NCI-H748 (cell line): Measurements from ENCODE around the gene GID4.

Experiments used
- DNase-seq: peaks from one replicate; lab custom pipeline; 2025; ENCODE audit not compliant: unreplicated experiment; lab: John Stamatoyannopoulos, UW

GID4 gene

GRCh38 chr17:18016426-18016825 lies 22.8 kb upstream of the GID4 start:
- DNase-seq: no peak

- DNase-seq: no peak
Measured at GRCh38 chr17:18017958-18018357, 21.2 kb upstream of the GID4 start.

GRCh38 chr17:18018411-18018921 lies 20.7 kb upstream of the GID4 start:
- DNase-seq: no peak

GRCh38 chr17:18019838-18020154 lies 19.4 kb upstream of the GID4 start:
- DNase-seq: no peak

GRCh38 chr17:18020971-18021370 lies 18.2 kb upstream of the GID4 start:
- no peak for DNase-seq

GRCh38 chr17:18021372-18021771 lies 17.8 kb upstream of the GID4 start:
- DNase-seq: no peak

GRCh38 chr17:18025241-18025944 lies 13.8 kb upstream of the GID4 start:
- no peak for DNase-seq

- peak; percentile 73 for DNase-seq
Measured at GRCh38 chr17:18025945-18026776, 13.0 kb upstream of the GID4 start.

GRCh38 chr17:18027280-18027679 lies 11.9 kb upstream of the GID4 start:
- peak; percentile 93 for DNase-seq

- peak; percentile 96 for DNase-seq
Measured at GRCh38 chr17:18028114-18028951, 10.9 kb upstream of the GID4 start.

- DNase-seq: no peak
Measured at GRCh38 chr17:18028952-18029540, 10.2 kb upstream of the GID4 start.

- no peak for DNase-seq
Measured at GRCh38 chr17:18031955-18032354, 7.3 kb upstream of the GID4 start.

GRCh38 chr17:18033442-18034099 lies 5.6 kb upstream of the GID4 start:
- DNase-seq: peak; percentile 90

- DNase-seq: peak; percentile 19
Measured at GRCh38 chr17:18035704-18036103, 3.5 kb upstream of the GID4 start.

- no peak for DNase-seq
Measured at GRCh38 chr17:18037486-18037885, 1.7 kb upstream of the GID4 start.

GRCh38 chr17:18038149-18038850 lies 908 bp upstream of the GID4 start:
- no peak for DNase-seq

GRCh38 chr17:18039535-18040260 lies 490 bp downstream of the GID4 start:
- peak; percentile 75 for DNase-seq

- DNase-seq: no peak
Measured at GRCh38 chr17:18040261-18040858, 1.2 kb downstream of the GID4 start.

- no peak for DNase-seq
Measured at GRCh38 chr17:18041776-18042175, 2.6 kb downstream of the GID4 start.
